Upper lobe of left lung (tissue), 4 donors: Measurements from ENCODE around the gene FUT6.

ENCODE experiments used
- CTCF ChIP-seq, 6 experiments: fragments of 450-650 bp in 4 of 6; fragments of 200-600 bp in 2 of 6; sonication (generic) in 2 of 6; IDR thresholded peaks; one replicate each; pipeline ENCODE4 v1.5.1; 2016 to 2019; ENCODE audit warnings: antibody characterized with exemption in 6 of 6
- POLR2A ChIP-seq, 4 donors: fragments of 450-650 bp; IDR thresholded peaks; one replicate each; pipeline ENCODE4 v1.5.1; 2016 to 2017; ENCODE audit warnings: antibody characterized with exemption in 4 of 4, mild to moderate bottlenecking in 2 of 4
- POLR2AphosphoS5 ChIP-seq, 2 donors: sonication (generic); formaldehyde crosslinking; IDR thresholded peaks; one replicate each; pipeline ENCODE4 v1.5.1; 2017; ENCODE audit warnings: antibody characterized with exemption in 2 of 2

- TF ChIP-seq CTCF (IDR thresholded peaks at IDR 0.05) (no peak), POLR2A (IDR thresholded peaks at IDR 0.05) (no peak), POLR2AphosphoS5 (IDR thresholded peaks at IDR 0.05) (no peak)
These were observed 9.8 kb downstream of the FUT6 start for GRCh38 chr19:5829567-5830310.
